Stimulated activated CD4-positive, alpha-beta T cell treated with anti-CD3 and anti-CD28 coated beads, Interleukin-2, amount 100 ng/mL, for 48 hours (primary cell): ENCODE data around the gene ALG8.
"Not testable (repeated sequence)": the region's sequence is repeated elsewhere in the genome, so short reads cannot be mapped to it uniquely, and the experiment has no call there.

ENCODE experiments used
- DNase-seq, 2 donors: peaks; one replicate each; pipeline ENCODE4 v3.0.0-alpha.2; 2020

Gene ALG8

GRCh38 chr11:78099666-78100065 lies 39.8 kb downstream of the ALG8 start:
- no peak for DNase-seq

- DNase-seq: no peak
Measured at GRCh38 chr11:78097666-78098385, 41.6 kb downstream of the ALG8 start.

DNA sequence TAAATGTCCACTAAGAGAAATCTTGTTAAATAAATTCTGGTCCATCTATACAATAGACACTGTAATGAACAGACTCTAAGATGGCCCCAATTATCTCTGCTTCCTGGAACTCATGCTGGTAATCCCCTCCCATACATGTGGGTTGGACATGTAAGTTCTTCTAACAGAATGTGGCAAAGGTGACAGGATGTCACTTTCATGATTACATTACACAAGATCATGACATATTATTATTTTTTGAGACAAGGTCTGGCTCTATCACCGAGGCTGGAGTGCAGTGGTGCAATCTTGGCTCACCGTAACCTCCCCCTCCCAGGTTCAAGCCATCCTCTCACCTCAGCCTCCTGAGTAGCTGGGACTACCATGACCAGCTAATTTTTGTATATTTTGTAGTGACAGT lies 45.2 kb downstream of the ALG8 start:
- DNase-seq: no peak

DNA sequence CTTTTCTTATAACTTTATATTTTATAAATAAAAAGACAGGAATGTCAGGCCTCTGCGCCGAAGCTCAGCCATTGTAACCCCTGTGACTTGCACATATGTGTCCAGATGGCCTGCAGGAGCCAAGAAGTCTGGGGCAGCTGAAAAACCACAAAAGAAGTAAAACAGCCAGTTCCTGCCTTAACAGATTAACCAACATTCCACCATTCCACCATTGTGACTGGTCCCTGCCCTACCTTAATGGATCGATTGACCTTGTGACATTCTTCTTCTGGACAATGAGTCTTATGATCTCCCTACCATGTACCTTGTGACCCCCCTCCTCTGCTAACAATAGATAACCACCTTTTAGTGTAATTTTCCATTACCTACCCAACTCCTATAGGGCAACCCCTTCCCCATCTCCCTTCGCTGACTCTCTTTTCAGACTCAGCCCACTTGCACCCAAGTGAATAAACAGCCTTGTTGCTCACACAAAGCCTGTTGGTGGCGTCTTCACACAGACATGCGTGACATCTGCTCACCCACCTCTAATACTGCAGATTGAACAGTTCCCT lies 52.8 kb downstream of the ALG8 start:
- DNase-seq: not testable (repeated sequence)

DNA sequence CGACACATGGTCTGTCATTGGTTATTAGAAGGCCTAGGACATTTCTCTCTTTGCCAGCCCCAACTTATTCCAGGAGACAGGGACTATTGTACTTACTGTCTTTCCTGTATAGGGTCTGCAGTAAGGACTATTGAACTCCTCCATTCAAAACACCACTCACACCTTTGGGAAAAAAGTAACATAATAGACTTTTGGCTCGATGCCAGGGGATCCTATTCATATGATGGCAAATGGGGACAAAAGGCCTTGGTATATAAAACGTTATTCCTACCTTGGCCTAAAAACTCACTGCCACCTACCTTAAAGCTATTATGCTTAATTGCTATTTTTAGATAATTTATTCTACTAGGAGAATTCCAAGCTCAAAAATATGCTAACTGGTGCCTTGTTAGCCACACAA lies 53.5 kb downstream of the ALG8 start:
- no peak for DNase-seq

- not testable (repeated sequence) for DNase-seq
Measured at GRCh38 chr11:78084506-78084905, 54.9 kb downstream of the ALG8 start.

GRCh38 chr11:78083021-78083420 lies 56.4 kb downstream of the ALG8 start:
- no peak for DNase-seq

DNA sequence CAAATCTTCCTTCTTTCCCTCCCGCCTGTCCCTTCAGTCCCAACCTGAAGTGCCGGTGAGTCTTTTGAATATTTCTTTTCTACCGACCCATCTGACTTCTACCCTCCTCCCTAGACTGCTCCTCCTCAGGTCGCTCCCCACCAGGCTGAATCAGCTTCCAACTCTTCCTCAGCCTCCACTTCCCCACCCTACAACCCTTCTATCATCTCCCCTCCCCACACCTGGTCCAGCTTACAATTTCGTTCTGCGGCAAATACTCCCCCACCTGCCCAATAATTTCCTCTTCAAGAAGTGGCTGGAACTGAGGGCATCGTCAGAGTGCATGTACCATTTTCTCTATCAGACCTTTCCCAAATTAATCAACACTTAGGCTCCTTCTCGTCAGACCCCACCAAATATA lies 57.3 kb downstream of the ALG8 start:
- DNase-seq: no peak

GRCh38 chr11:78081583-78081982 lies 57.8 kb downstream of the ALG8 start:
- no peak for DNase-seq

GRCh38 chr11:78080818-78081495 lies 58.5 kb downstream of the ALG8 start:
- no peak for DNase-seq

- no peak for DNase-seq
Measured at GRCh38 chr11:78080084-78080817, 59.2 kb downstream of the ALG8 start.

DNA sequence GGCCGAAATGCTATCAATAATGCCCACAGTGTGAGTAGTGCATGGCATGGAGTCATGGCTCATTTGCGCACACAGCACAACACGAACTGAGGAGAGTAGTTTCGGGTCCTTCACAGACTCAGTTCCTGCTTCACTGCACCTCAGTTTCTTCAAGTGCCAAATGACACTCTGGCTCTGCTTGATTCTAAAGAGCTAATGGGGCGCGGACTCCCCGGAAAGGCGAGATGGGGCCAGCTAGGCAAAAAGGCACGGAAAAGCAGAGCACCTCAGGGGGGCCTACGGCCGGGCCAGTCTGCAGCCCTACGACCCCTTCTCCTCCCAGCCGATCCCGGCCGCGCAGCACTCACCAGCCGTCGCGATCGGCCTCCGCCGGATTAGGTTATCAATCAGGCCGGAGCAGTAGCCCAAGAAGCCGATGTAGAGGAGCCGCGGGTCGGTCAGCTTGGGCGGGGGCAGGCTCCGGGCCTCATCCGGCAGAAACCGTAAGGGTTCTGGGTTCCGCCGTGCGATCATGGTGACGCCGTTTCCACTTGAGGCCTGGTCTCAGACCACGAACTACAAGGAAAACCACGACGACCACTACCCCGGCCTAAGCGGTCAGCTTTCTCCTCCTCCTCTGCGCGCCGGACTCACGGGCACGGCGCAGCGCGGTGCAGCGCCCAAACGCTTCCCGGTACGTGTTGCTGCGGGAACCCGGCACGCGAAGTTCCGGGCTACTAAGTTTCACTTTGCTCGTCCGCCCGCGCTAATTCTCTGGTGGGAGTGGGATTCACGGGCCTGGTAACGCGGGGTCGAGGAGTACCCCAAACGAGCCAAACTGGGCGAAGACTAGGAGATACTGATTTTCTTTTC lies 60.0 kb downstream of the ALG8 start, which contains the start of gene NDUFC2:
Gene NDUFC2 (minus strand): TSS at position 631 of the 852 bp plus-strand sequence. CDS start 118 bp downstream, at position 513.
- DNase-seq: peak; percentile 60

DNA sequence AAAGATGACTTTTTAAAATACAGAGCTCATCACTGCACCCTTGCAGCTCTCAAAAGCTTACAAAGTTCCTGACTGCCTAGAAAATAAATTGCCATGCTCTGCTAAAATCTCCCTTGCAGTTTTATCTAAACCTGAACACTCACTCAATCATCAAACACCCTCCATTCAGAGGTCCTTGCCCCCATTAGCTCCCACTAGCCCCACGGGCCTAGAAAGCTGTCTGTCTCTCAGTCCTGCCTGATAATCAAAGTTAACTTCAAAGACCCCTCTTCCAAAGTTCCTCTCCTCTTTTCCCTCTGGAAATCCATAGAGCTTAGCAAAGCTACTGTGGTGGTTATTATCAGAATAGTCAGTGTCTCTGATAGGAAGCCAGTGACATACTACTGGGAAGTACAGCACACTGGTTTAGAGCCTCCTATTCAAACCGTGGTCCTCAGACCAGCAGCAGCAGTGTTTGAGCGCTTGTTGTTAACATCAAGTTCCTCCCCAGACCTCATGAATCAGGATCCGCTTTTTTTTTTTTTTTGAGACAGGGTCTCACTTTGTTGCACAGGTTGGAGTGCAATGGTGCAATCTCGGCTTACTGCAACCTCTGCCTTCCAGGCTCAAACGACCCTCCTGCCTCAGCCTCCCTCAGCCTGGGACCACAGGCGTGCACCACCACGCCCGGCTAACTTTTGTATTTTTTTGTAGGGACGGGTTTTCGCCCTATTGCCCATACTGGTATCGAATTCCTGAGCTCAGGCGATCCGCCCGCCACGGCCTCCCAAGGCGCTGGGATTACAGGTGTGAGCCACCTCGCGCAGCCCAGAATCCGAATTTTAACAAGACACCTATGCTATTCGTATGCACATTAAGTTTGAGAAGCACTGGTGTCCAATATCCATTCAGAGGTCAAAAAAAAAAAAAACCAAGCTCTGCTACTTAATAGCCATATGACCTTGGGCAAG lies 60.9 kb downstream of the ALG8 start:
- no peak for DNase-seq

GRCh38 chr11:78077592-78077991 lies 61.8 kb downstream of the ALG8 start:
- DNase-seq: not testable (repeated sequence)

DNA sequence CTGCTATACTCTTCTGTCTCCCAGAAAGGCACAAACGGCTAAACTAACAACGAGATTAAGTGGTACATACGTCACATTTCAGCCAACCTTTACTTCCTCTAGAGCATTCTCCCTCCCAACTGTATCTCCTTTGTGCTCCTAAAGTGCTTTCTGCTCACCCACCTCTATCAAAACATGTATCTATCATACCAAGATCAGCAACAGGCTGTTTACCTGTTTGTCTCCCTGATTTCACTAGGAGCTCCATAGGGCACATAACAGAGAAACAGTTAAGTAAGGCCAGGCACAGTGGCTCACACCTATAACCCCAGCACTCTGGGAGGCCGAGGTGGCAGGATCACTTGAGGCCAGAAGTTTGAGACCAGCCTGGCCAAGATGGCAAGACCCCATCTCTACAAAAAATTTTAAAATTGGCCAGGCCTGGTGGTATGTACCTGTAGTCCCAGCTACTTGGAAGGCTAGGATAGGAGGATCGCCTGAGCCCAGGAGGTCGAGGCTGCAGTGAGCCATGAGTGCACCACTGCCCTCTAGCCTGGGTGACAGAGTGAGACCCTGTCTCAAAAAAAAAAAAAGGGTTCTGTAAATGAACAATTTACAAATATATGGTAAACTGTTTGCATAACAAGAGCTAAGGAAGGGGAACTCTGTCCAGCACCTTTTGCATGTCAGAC lies 62.6 kb downstream of the ALG8 start:
- no peak for DNase-seq

DNA sequence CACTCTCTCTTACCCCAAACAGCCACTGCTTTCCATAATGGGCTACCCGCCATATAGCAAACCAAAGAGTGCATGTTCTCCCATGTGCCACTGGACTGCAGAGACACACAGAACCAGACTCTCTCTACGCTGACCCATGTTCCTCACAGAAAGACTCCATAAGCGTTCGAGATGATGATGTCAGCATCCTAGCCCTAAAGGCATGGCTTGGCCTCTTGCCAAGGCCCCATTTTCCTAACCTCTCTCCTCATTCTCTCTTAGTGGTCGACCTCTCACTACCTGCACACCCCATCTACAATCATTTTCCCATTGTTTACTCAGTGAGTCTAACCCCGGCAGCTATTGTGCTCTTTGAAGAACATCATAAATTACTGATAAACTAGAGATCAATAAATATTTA lies 64.7 kb downstream of the ALG8 start:
- DNase-seq: no peak

DNA sequence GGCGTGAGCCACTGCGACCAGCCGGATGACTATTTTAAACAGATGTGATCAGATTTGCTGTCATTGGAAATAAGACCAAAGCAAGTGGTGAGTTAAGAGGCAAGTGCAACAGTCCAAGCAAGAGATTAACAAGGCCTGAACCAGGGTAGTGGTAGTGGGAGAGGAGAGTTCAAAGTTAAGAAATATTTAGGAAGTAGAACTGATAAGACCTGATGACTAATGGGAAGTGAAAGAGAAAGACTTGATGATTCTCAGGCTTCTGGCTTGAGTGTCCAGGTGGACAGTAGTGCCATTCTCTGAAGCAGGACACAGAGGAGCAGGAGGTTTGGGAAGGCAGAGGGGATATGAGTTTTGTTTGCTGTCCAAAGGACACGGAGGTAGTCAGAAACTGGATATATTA lies 67.0 kb downstream of the ALG8 start:
- no peak for DNase-seq

DNA sequence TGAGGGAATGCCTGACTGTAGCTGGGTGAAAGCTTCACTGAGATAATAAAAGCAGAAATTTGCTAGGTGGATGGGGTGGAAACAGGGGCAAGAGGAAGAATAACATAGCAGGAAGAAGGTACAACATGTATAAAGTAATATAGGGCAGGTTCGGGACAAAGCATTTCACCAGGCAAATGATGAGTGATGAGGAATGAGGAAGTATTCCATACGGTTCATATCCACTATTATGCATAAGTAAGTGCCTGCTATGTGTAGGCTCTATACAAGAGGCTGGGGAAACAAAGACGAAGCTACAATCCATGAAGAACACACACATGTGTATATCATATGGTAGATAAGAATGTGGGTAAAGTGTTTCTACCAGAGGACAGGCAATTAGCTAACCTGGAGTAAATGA lies 67.7 kb downstream of the ALG8 start:
- no peak for DNase-seq

- no peak for DNase-seq
Measured at GRCh38 chr11:78070621-78071020, 68.8 kb downstream of the ALG8 start.

DNA sequence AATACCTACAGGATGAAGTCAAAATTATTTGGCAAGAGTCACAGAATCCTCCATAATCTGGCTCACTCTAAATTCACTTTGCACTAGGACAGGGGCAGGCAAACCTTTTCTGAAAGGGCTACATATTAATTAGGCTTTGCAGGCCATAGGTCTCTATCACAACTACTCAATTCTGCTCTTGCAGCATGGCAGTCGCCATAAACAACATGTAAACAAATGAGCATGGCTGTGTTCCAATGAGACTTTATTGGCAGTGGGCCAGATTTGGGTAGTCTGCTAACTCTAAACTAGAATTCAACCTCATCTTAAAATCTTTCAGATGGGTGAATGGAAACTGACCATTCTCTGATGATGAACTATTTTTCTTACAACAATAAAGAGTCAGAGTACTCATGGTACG lies 70.0 kb downstream of the ALG8 start:
- DNase-seq: no peak

DNA sequence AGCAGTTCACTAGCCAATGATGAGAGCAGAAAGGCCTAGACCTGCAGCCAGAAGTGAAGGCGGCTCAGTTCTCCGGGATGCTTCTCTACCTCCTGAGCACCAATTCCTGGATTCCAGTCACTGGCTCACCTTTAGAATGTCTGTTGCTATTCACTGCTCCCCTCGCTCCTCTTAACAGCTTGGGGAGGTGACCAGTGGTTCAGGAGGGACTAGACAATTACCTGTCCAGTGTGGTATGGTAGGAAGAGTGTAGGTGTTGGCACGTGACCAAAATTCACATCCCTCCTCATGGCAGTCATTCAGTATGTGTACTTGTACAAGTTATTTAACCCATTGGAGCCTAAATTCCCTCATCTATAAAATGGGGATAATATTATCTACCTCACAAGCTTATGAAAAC lies 71.7 kb downstream of the ALG8 start:
- no peak for DNase-seq
